Mesendoderm (in vitro differentiated cells): Measurements from ENCODE around the gene MAP4.

Experiments used
- DNase-seq: peaks from one replicate; pipeline ENCODE4 v3.0.0; 2013
- H2AK5ac ChIP-seq: 2 replicates; pipeline ENCODE4 v1.6.1; 2013; ENCODE audit warnings: low read length, inconsistent platforms
- H2BK120ac ChIP-seq: 2 replicates; pipeline ENCODE4 v1.6.1; 2013; ENCODE audit warnings: low read depth, mild to moderate bottlenecking, low read length, moderate library complexity, mixed read lengths
- H2BK15ac ChIP-seq: replicated peaks from 2 replicates; pipeline ENCODE4 v1.6.1; 2013; ENCODE audit warnings: low read depth, mild to moderate bottlenecking, moderate library complexity
- H2BK5ac ChIP-seq: 2 replicates; pipeline ENCODE4 v1.6.1; 2013; ENCODE audit warnings: low read length, inconsistent platforms
- H3K18ac ChIP-seq: 2 replicates; pipeline ENCODE4 v1.6.1; 2013; ENCODE audit warnings: mild to moderate bottlenecking, low read length, mixed read lengths
- H3K23ac ChIP-seq: one replicate; pipeline ENCODE4 v1.6.1; 2013; ENCODE audit warnings: low read length
- H3K27ac ChIP-seq: 2 replicates; pipeline ENCODE4 v1.5.1; 2013; ENCODE audit warnings: low read depth, mild to moderate bottlenecking, inconsistent platforms, low read length, moderate library complexity
- H3K27me3 ChIP-seq: 2 replicates; pipeline ENCODE4 v1.6.1; 2013; ENCODE audit warnings: low read length, control low read depth, mild to moderate bottlenecking, inconsistent platforms; ENCODE audit not compliant: insufficient read depth, poor library complexity
- H3K36me3 ChIP-seq: 2 replicates; pipeline ENCODE4 v1.6.1; 2013; ENCODE audit warnings: low read length, inconsistent platforms; ENCODE audit not compliant: control insufficient read depth, insufficient read depth
- H3K4ac ChIP-seq: one replicate; pipeline ENCODE4 v1.6.1; 2013; ENCODE audit warnings: low read depth, mild to moderate bottlenecking, low read length, moderate library complexity
- H3K4me1 ChIP-seq: 2 replicates; pipeline ENCODE4 v1.6.1; 2013; ENCODE audit warnings: low read depth, low read length, inconsistent platforms; ENCODE audit not compliant: control insufficient read depth
- H3K4me2 ChIP-seq: 2 replicates; pipeline ENCODE4 v1.6.1; 2013; ENCODE audit warnings: low read length
- H3K4me3 ChIP-seq: 2 replicates; pipeline ENCODE4 v1.5.1; 2013; ENCODE audit warnings: mild to moderate bottlenecking, low read length
- H3K56ac ChIP-seq: one replicate; pipeline ENCODE4 v1.6.1; 2013; ENCODE audit warnings: low read length
- H3K79me1 ChIP-seq: 2 replicates; pipeline ENCODE4 v1.6.1; 2013; ENCODE audit warnings: low read length, inconsistent platforms
- H3K79me2 ChIP-seq: 2 replicates; pipeline ENCODE4 v1.6.1; 2013; ENCODE audit warnings: mild to moderate bottlenecking, low read length; ENCODE audit not compliant: control insufficient read depth, insufficient read depth
- H3K9ac ChIP-seq: 2 replicates; pipeline ENCODE4 v1.6.1; 2013; ENCODE audit warnings: low read length, inconsistent platforms
- H4K5ac ChIP-seq: one replicate; pipeline ENCODE4 v1.6.1; 2013; ENCODE audit warnings: low read length
- H4K8ac ChIP-seq: one replicate; pipeline ENCODE4 v1.6.1; 2013; ENCODE audit warnings: low read depth, mild to moderate bottlenecking, control low read depth, low read length, moderate library complexity
- WGBS: extraction: QIAGEN DNeasy Blood & Tissue Kit; methylation state at CpG from one replicate; pipeline ENCODE4 v1.1.7; 2013; ENCODE audit warnings: low lambda C conversion rate, missing lambda C conversion rate; ENCODE audit not compliant: insufficient coverage; ENCODE audit errors: extremely low coverage; 5-methylcytosine and 5-hydroxymethylcytosine counted together

Gene MAP4

DNA sequence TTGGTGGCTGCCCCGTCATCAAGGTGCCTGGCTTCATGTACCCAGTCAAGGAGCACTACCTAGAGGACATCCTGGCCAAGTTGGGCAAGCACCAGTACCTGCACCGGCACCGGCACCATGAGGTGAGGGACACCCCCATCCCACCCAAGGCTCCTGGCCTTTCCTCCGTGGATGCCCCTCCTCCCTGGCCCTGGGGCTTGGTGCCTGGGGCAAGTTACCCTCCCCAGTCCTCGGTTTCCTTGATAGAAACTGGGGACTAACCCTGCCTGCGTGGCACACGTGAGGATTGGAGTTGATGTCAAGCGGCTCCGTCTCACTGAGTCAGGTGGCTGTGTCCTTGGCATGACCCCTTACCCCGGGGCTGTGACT, 169.4 kb downstream of the MAP4 start:
- DNase-seq = no peak

GRCh38 chr3:47846186-47846879, 169.9 kb downstream of the MAP4 start:
- Histone ChIP-seq H3K23ac (no peak overlapping the region), H4K5ac (no peak overlapping the region), H3K9ac (no peak overlapping the region), H2AK5ac (no peak overlapping the region), H3K79me2 (no peaks in the 10 kb centered on the region), H2BK5ac (no peak overlapping the region), H2BK15ac (no peak overlapping the region), H3K27ac (no peak overlapping the region), H3K36me3 (peaks cover 45% of the 10 kb centered on the region), H3K4me3 (no peak overlapping the region), H3K79me1 (peaks cover 3% of the 10 kb centered on the region), H4K8ac (no peak overlapping the region), H2BK120ac (no peak overlapping the region), H3K27me3 (no peaks in the 10 kb centered on the region), H3K4me1 (peaks cover 4% of the 10 kb centered on the region), H3K4ac (no peak overlapping the region), H3K4me2 (no peak overlapping the region), H3K18ac (no peak overlapping the region), H3K56ac (no peak overlapping the region)
- no CpG with 5 or more reads among the region's 37 CpGs for WGBS
- no peak for DNase-seq

More for the DNA sequence above, 169.4 kb downstream of the MAP4 start:
- Histone ChIP-seq H3K4me3 (no peak overlapping the region), H3K56ac (no peak overlapping the region), H3K9ac (no peak overlapping the region), H3K4me2 (no peak overlapping the region), H3K18ac (no peak overlapping the region), H3K4me1 (no peaks in the 10 kb centered on the region), H3K36me3 (peaks cover 41% of the 10 kb centered on the region), H3K27ac (no peak overlapping the region), H3K4ac (no peak overlapping the region), H2BK5ac (no peak overlapping the region), H4K8ac (no peak overlapping the region), H2BK15ac (no peak overlapping the region), H2AK5ac (no peak overlapping the region), H3K27me3 (no peaks in the 10 kb centered on the region), H4K5ac (no peak overlapping the region), H3K79me1 (no peaks in the 10 kb centered on the region), H3K79me2 (no peaks in the 10 kb centered on the region), H2BK120ac (no peak overlapping the region), H3K23ac (no peak overlapping the region)
- no CpG with 5 or more reads among the region's 10 CpGs for WGBS

GRCh38 chr3:47841786-47842349, 174.3 kb downstream of the MAP4 start:
- Histone ChIP-seq H3K27me3 (no peaks in the 10 kb centered on the region), H4K5ac (no peak overlapping the region), H3K4me1 (peaks cover 4% of the 10 kb centered on the region), H2AK5ac (no peak overlapping the region), H2BK120ac (no peak overlapping the region), H3K36me3 (peaks cover 32% of the 10 kb centered on the region), H3K9ac (no peak overlapping the region), H4K8ac (no peak overlapping the region), H3K79me1 (peaks cover 11% of the 10 kb centered on the region), H2BK5ac (no peak overlapping the region), H3K27ac (peak overlapping the region; percentile 33), H3K4me3 (no peak overlapping the region), H3K79me2 (peaks cover 2% of the 10 kb centered on the region), H3K23ac (no peak overlapping the region), H3K56ac (peak overlapping the region; percentile 15), H2BK15ac (no peak overlapping the region), H3K4ac (no peak overlapping the region), H3K18ac (no peak overlapping the region), H3K4me2 (no peak overlapping the region)
- WGBS = no CpG with 5 or more reads among the region's 7 CpGs
- no peak for DNase-seq

DNA sequence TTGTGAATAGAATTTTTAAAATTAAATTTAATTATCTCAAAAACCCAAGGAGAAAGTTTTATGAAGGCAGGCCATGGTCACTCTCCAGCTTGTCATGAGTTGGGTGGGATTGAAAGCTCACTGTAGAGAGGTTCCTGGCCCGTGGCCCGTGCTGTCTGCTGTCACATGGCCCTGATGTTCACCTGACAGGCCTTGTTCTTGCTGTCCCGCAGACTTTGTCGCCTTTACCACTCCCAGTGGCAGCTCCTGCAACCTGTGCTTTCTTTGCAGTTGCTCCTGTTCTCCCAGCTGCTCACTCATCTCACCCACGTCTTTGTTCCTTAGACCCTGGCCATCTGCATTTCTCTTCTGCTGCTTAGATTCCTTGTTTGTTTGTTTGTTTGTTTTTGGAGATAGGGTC, 177.7 kb downstream of the MAP4 start:
- peaks cover 24% of the 10 kb centered on the region for H3K36me3 ChIP-seq
- no peak for DNase-seq
- WGBS = no CpG with 5 or more reads among the region's 5 CpGs

DNA sequence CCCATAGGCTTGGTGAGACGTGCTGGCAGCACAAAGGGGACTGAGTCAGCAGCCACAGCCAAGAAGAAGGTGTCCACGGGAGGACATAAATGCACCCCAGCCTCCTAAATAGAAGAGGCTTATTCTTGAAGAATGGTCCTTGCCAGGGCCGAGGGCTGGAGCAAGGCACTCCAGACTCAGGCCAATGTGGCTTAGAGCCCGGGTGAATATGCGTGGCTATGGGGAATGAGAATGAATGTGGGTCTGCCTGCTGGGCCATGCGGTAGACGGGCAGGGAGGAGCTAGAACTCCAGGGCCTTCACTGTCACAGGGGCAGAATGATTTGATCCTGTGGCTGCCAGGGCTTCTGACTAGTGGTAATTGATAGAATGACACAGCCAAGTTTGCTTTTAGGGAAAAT, 179.2 kb downstream of the MAP4 start:
- no peak overlapping the region for H3K4me2 ChIP-seq

More for the DNA sequence above, 177.7 kb downstream of the MAP4 start:
- Histone ChIP-seq H2BK5ac (no peak overlapping the region), H3K9ac (no peak overlapping the region), H3K27me3 (no peaks in the 10 kb centered on the region), H3K4ac (no peak overlapping the region), H4K5ac (no peak overlapping the region), H4K8ac (no peak overlapping the region), H2BK120ac (no peak overlapping the region), H2BK15ac (no peak overlapping the region), H3K4me3 (no peak overlapping the region), H3K27ac (no peak overlapping the region), H3K18ac (no peak overlapping the region), H3K56ac (no peak overlapping the region), H3K4me2 (no peak overlapping the region), H3K79me1 (peaks cover 11% of the 10 kb centered on the region), H2AK5ac (no peak overlapping the region), H3K79me2 (peaks cover 2% of the 10 kb centered on the region), H3K4me1 (peaks cover 4% of the 10 kb centered on the region), H3K23ac (no peak overlapping the region)

More for the DNA sequence above, 179.2 kb downstream of the MAP4 start:
- Histone ChIP-seq H3K4me3 (no peak overlapping the region), H3K4me1 (peaks cover 4% of the 10 kb centered on the region), H3K27me3 (no peaks in the 10 kb centered on the region), H4K8ac (no peak overlapping the region), H3K56ac (no peak overlapping the region), H3K79me2 (peaks cover 2% of the 10 kb centered on the region), H3K36me3 (peaks cover 20% of the 10 kb centered on the region), H3K9ac (no peak overlapping the region), H4K5ac (no peak overlapping the region), H3K79me1 (peaks cover 11% of the 10 kb centered on the region), H2AK5ac (no peak overlapping the region), H2BK120ac (no peak overlapping the region), H3K18ac (no peak overlapping the region), H2BK5ac (no peak overlapping the region), H3K23ac (no peak overlapping the region), H2BK15ac (no peak overlapping the region), H3K4ac (no peak overlapping the region), H3K27ac (no peak overlapping the region)
- peak; percentile 29 for DNase-seq
- WGBS = no CpG with 5 or more reads among the region's 7 CpGs
